Subcutaneous preadipocyte (primary cell): ENCODE results near the gene VAC14. TPM values are rescaled to one million over a fixed set of nuclear protein-coding genes. Genes with fewer than 3 reads are reported as not detected.

Experiments
- total RNA-seq: library from RNA; depleted of rRNA; stranded (reverse); fragments of >200 nt; gene quantifications from 2 replicates; pipeline ENCODE4 v1.2.3, GENCODE V29; 2012

The VAC14 gene
- total RNA-seq = 29.4 and 43.4 TPM in 2 replicates

GRCh38 chr16:70800781-70801480 lies at the start of gene VAC14:
VAC14 (minus strand) TSS chr16:70801158; CDS start chr16:70800900, 258 bp downstream.

GRCh38 chr16:70685938-70686375 lies 115.0 kb downstream of the VAC14 start, which contains the start of gene MTSS2:
MTSS2 (minus strand) TSS chr16:70686053; CDS start chr16:70685791, 262 bp downstream.

GRCh38 chr16:70646260-70647241 lies 154.4 kb downstream of the VAC14 start, which contains the start of gene IL34:
IL34 (plus strand) TSS chr16:70646559; CDS start chr16:70646948, 389 bp downstream.

Other genes with a start within 250 kb of the VAC14 start
- 0.59 and 0.73 TPM in 2 replicates for gene IL34, start 154.6 kb downstream of the VAC14 start, total RNA-seq
- 27.8 and 32.0 TPM in 2 replicates for gene MTSS2, start 115.1 kb downstream of the VAC14 start, total RNA-seq